ENCODE data around the gene CYBRD1. TPM values are rescaled to one million over a fixed set of nuclear protein-coding genes. Genes with fewer than 3 reads are reported as not detected.

The CYBRD1 gene
- total and polyA plus RNA-seq, 4 donors, result 25.2 to 488 (median 71.4) TPM

GRCh38 chr2:171587132-171587531, 64.9 kb downstream of the CYBRD1 start:
- DNase-seq (no peak), ATAC-seq (ENCODE audit: insufficient read depth, low FRiP score) (no peak)
- Histone ChIP-seq H3K4me3 (no peak overlapping the region), H3K9ac (ENCODE audit: insufficient read depth in 1 of 2, low read length in 2 of 2) (no peak overlapping the region), H3K9me3 (ENCODE audit: control insufficient read depth in 4 of 4, insufficient read depth in 3 of 4, low read length in 3 of 4) (peaks cover 0 to 8% (median 0%) of the 10 kb centered on the region in 4 donors), H3K27ac (ENCODE audit: low read depth in 1 of 2, low read length in 1 of 2) (no peak overlapping the region), H3K4me1 (ENCODE audit: control insufficient read depth in 5 of 5, insufficient read depth in 5 of 5, low read length in 5 of 5) (no peaks in the 10 kb centered on the region), H3K27me3 (ENCODE audit: control insufficient read depth in 3 of 3, insufficient read depth in 3 of 3, low read length in 2 of 3) (no peaks in the 10 kb centered on the region), H3K36me3 (ENCODE audit: control insufficient read depth in 4 of 4, insufficient read depth in 4 of 4, low read length in 4 of 4) (no peaks in the 10 kb centered on the region)
- TF ChIP-seq, protein P1, sequence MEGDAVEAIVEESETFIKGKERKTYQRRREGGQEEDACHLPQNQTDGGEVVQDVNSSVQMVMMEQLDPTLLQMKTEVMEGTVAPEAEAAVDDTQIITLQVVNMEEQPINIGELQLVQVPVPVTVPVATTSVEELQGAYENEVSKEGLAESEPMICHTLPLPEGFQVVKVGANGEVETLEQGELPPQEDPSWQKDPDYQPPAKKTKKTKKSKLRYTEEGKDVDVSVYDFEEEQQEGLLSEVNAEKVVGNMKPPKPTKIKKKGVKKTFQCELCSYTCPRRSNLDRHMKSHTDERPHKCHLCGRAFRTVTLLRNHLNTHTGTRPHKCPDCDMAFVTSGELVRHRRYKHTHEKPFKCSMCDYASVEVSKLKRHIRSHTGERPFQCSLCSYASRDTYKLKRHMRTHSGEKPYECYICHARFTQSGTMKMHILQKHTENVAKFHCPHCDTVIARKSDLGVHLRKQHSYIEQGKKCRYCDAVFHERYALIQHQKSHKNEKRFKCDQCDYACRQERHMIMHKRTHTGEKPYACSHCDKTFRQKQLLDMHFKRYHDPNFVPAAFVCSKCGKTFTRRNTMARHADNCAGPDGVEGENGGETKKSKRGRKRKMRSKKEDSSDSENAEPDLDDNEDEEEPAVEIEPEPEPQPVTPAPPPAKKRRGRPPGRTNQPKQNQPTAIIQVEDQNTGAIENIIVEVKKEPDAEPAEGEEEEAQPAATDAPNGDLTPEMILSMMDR (IDR thresholded peaks at IDR 0.05; ENCODE audit: control extremely low read depth, extremely low read depth), result no peak
- 64 to 70% methylated on average over 4 of the region's 4 CpGs for WGBS, 2 donors

GRCh38 chr2:171587567-171587966, 65.3 kb downstream of the CYBRD1 start:
- H3K9me3 ChIP-seq (ENCODE audit: control insufficient read depth in 4 of 4, insufficient read depth in 3 of 4, low read length in 3 of 4), result peaks cover 0 to 8% (median 0%) of the 10 kb centered on the region in 4 donors
- H3K4me1 ChIP-seq (ENCODE audit: control insufficient read depth in 5 of 5, insufficient read depth in 5 of 5, low read length in 5 of 5), result no peaks in the 10 kb centered on the region
- H3K36me3 ChIP-seq (ENCODE audit: control insufficient read depth in 4 of 4, insufficient read depth in 4 of 4, low read length in 4 of 4), result no peaks in the 10 kb centered on the region
- no peak overlapping the region for H3K4me3 ChIP-seq
- no peak overlapping the region for H3K9ac ChIP-seq (ENCODE audit: insufficient read depth in 1 of 2, low read length in 2 of 2)
- ATAC-seq (ENCODE audit: insufficient read depth, low FRiP score) (no peak), DNase-seq (peak in 1 of 3 donors; percentile 13)
- TF ChIP-seq, protein P1 (IDR thresholded peaks at IDR 0.05; ENCODE audit: control extremely low read depth, extremely low read depth), result no peak
- no peaks in the 10 kb centered on the region for H3K27me3 ChIP-seq (ENCODE audit: control insufficient read depth in 3 of 3, insufficient read depth in 3 of 3, low read length in 2 of 3)
- WGBS, 2 donors, result 71 to 79% methylated on average over 4 of the region's 4 CpGs
- no peak overlapping the region for H3K27ac ChIP-seq (ENCODE audit: low read depth in 1 of 2, low read length in 1 of 2)

DNA sequence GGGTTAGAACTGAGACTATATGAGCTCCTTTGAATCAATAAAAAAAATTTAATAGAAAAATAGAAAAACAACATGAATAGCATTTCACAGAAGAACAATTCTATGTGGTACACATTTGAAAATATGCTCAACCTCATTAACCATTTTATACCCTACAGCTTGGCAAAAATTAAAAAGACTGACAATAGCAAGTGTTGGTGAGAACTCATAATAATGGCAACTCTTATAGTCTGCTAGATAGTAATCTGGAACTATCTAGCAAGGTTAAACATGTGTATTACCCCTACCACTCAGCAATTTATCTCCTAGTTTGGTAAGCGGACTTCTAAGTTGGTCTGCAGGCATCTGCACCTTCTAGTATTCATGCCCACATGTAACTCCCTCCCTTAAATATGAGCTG, 67.8 kb downstream of the CYBRD1 start:
- TF ChIP-seq, protein P1 (IDR thresholded peaks at IDR 0.05; ENCODE audit: control extremely low read depth, extremely low read depth), result no peak
- WGBS, 2 donors, result 96% methylated on average over 1 of the region's 1 CpG
- no peak overlapping the region for H3K27ac ChIP-seq (ENCODE audit: low read depth in 1 of 2, low read length in 1 of 2)

GRCh38 chr2:171592036-171592555, 69.8 kb downstream of the CYBRD1 start:
- TF ChIP-seq, protein P1 (IDR thresholded peaks at IDR 0.05; ENCODE audit: control extremely low read depth, extremely low read depth), result no peak
- peak in 2 of 3 donors; percentile 50 to 63 for DNase-seq
- no peak overlapping the region for H3K4me3 ChIP-seq

More for the DNA sequence above, 67.8 kb downstream of the CYBRD1 start:
- H3K36me3 ChIP-seq (ENCODE audit: control insufficient read depth in 4 of 4, insufficient read depth in 4 of 4, low read length in 4 of 4), result no peaks in the 10 kb centered on the region
- H3K9ac ChIP-seq (ENCODE audit: insufficient read depth in 1 of 2, low read length in 2 of 2), result no peak overlapping the region
- no peak for DNase-seq
- peaks cover 0 to 8% (median 0%) of the 10 kb centered on the region in 4 donors for H3K9me3 ChIP-seq (ENCODE audit: control insufficient read depth in 4 of 4, insufficient read depth in 3 of 4, low read length in 3 of 4)
- H3K27me3 ChIP-seq (ENCODE audit: control insufficient read depth in 3 of 3, insufficient read depth in 3 of 3, low read length in 2 of 3), result no peaks in the 10 kb centered on the region
- H3K4me1 ChIP-seq (ENCODE audit: control insufficient read depth in 5 of 5, insufficient read depth in 5 of 5, low read length in 5 of 5), result no peaks in the 10 kb centered on the region
- H3K4me3 ChIP-seq, result no peak overlapping the region
- ATAC-seq (ENCODE audit: insufficient read depth, low FRiP score), result no peak

More at GRCh38 chr2:171592036-171592555, 69.8 kb downstream of the CYBRD1 start:
- WGBS, 2 donors, result 60 to 73% methylated on average over 7 of the region's 7 CpGs
- Histone ChIP-seq H3K27ac (ENCODE audit: low read depth in 1 of 2, low read length in 1 of 2) (no peak overlapping the region), H3K9ac (ENCODE audit: insufficient read depth in 1 of 2, low read length in 2 of 2) (peak overlapping the region in 1 of 2 donors; percentile 40), H3K4me1 (ENCODE audit: control insufficient read depth in 5 of 5, insufficient read depth in 5 of 5, low read length in 5 of 5) (no peaks in the 10 kb centered on the region), H3K36me3 (ENCODE audit: control insufficient read depth in 4 of 4, insufficient read depth in 4 of 4, low read length in 4 of 4) (no peaks in the 10 kb centered on the region), H3K9me3 (ENCODE audit: control insufficient read depth in 4 of 4, insufficient read depth in 3 of 4, low read length in 3 of 4) (peaks cover 0 to 8% (median 0%) of the 10 kb centered on the region in 4 donors), H3K27me3 (ENCODE audit: control insufficient read depth in 3 of 3, insufficient read depth in 3 of 3, low read length in 2 of 3) (no peaks in the 10 kb centered on the region)
- ATAC-seq (ENCODE audit: insufficient read depth, low FRiP score), result no peak
